PC-9 (cell line): ENCODE results near the gene KLC1. TPM values are rescaled to one million over a fixed set of nuclear protein-coding genes. Genes with fewer than 3 reads are reported as not detected.

Source experiments
- BruUV-seq: library from RNA; stranded (reverse); fragments of 400-500 nt; replicated peaks from 2 replicates; lab custom pipeline; 2021; lab: Mats Ljungman, UMichigan
- CTCF ChIA-PET: fragments of 300-600 bp; sonication (Branson Sonifier 250); formaldehyde crosslinking; loops from one replicate; lab custom pipeline; 2022; ENCODE audit warnings: antibody characterized with exemption; lab: Charles Lee
- POLR2A ChIA-PET: fragments of 300-600 bp; sonication (Branson Sonifier 250); formaldehyde crosslinking; loops from one replicate; lab custom pipeline; 2022; ENCODE audit warnings: antibody characterized with exemption; ENCODE audit not compliant: unreplicated experiment; lab: Charles Lee
- DNase-seq, 2 experiments: peaks; one replicate each; pipeline versions ENCODE4 v3.0.0 to v3.0.0-alpha.2; 2015 to 2022; ENCODE audit warnings: mixed read lengths in 1 of 2
- H2AFZ ChIP-seq: fragments of 200-600 bp; sonication (generic); 2 replicates; pipeline ENCODE4 v1.8.1; 2017; ENCODE audit warnings: antibody characterized with exemption
- H3F3A ChIP-seq: fragments of 200-600 bp; sonication (generic); 2 replicates; pipeline ENCODE4 v1.8.1; 2017; ENCODE audit warnings: antibody characterized with exemption, mild to moderate bottlenecking, low read depth; ENCODE audit not compliant: insufficient read depth
- H3K27ac ChIP-seq: fragments of 200-600 bp; sonication (generic); 2 replicates; pipeline ENCODE4 v1.6.1; 2016; ENCODE audit warnings: mixed run types
- H3K27me3 ChIP-seq: fragments of 200-600 bp; sonication (generic); 2 replicates; pipeline ENCODE4 v1.6.1; 2016; ENCODE audit warnings: low read depth, mixed run types; ENCODE audit not compliant: insufficient read depth
- H3K36me3 ChIP-seq: fragments of 200-600 bp; sonication (generic); 2 replicates; pipeline ENCODE4 v1.6.1; 2016; ENCODE audit warnings: low read depth, mixed run types
- H3K4me1 ChIP-seq: fragments of 200-600 bp; sonication (generic); replicated peaks from 2 replicates; pipeline ENCODE4 v1.6.1; 2016; ENCODE audit warnings: mixed run types; ENCODE audit not compliant: insufficient read depth
- H3K4me2 ChIP-seq: fragments of 200-600 bp; sonication (generic); 2 replicates; pipeline ENCODE4 v1.6.1; 2017; ENCODE audit warnings: mixed run types
- H3K4me3 ChIP-seq: fragments of 200-600 bp; sonication (generic); 2 replicates; pipeline ENCODE4 v1.6.1; 2016; ENCODE audit warnings: mixed run types
- H3K79me2 ChIP-seq: fragments of 200-600 bp; sonication (generic); 2 replicates; pipeline ENCODE4 v1.6.1; 2017; ENCODE audit warnings: low read depth, mixed run types
- H3K9me2 ChIP-seq: fragments of 200-600 bp; sonication (generic); 2 replicates; pipeline ENCODE4 v1.8.1; 2017; ENCODE audit warnings: mild to moderate bottlenecking; ENCODE audit not compliant: insufficient read depth
- H3K9me3 ChIP-seq: fragments of 200-600 bp; sonication (generic); 2 replicates; pipeline ENCODE4 v1.8.1; 2016; ENCODE audit warnings: low read depth; ENCODE audit not compliant: insufficient read depth
- H4K20me1 ChIP-seq: fragments of 200-600 bp; sonication (generic); 2 replicates; pipeline ENCODE4 v1.8.1; 2017; ENCODE audit not compliant: insufficient read depth
- EZH2 ChIP-seq: fragments of 200-600 bp; sonication (generic); IDR thresholded peaks from 2 replicates; pipeline ENCODE4 v1.8.0; 2017; ENCODE audit warnings: antibody characterized with exemption, low read depth
- intact Hi-C: fragments of 100-400 bp; cut with micrococcal nuclease; formaldehyde crosslinking; loops from one replicate; pipeline ENCODE4 v1.10.0; 2022; ENCODE audit not compliant: unreplicated experiment
- total RNA-seq: library from RNA; stranded (reverse); gene quantifications from 2 replicates; pipeline ENCODE4 v1.2.3, GENCODE V29; 2021
- TF ChIP-seq, protein P1 (sequence below): fragments of 200-600 bp; sonication (generic); conservative IDR thresholded peaks from 2 replicates; pipeline ENCODE4 v1.6.1; 2017; ENCODE audit warnings: mixed run types, antibody characterized with exemption, mild to moderate bottlenecking, moderate library complexity

Gene KLC1
- total RNA-seq, 1 experiment from 2014 or later: 254 TPM

- Histone ChIP-seq H3K27ac (peak overlapping the region; percentile 56), H3K27me3 (no peaks in the 10 kb centered on the region), H3F3A (peaks cover 53% of the 10 kb centered on the region), H4K20me1 (no peaks in the 10 kb centered on the region), H3K36me3 (no peaks in the 10 kb centered on the region), H3K9me3 (no peaks in the 10 kb centered on the region), H3K9me2 (no peaks in the 10 kb centered on the region), H3K4me2 (peak overlapping the region; percentile 96), H3K79me2 (peaks cover 4% of the 10 kb centered on the region), H2AFZ (no peak overlapping the region), H3K4me1 (peaks cover 46% of the 10 kb centered on the region), H3K4me3 (no peak overlapping the region)
- ChIA-PET POLR2A (interaction anchor here (0.6 kb wide), 1 partner anchor 109 kb away, joined by 3 read pairs; no protein-coding TSS in a partner anchor), CTCF (interaction anchor here (0.7 kb wide), 1 partner anchor 8 kb away, joined by 5 read pairs; no protein-coding TSS in a partner anchor)
- TF ChIP-seq, protein P1, sequence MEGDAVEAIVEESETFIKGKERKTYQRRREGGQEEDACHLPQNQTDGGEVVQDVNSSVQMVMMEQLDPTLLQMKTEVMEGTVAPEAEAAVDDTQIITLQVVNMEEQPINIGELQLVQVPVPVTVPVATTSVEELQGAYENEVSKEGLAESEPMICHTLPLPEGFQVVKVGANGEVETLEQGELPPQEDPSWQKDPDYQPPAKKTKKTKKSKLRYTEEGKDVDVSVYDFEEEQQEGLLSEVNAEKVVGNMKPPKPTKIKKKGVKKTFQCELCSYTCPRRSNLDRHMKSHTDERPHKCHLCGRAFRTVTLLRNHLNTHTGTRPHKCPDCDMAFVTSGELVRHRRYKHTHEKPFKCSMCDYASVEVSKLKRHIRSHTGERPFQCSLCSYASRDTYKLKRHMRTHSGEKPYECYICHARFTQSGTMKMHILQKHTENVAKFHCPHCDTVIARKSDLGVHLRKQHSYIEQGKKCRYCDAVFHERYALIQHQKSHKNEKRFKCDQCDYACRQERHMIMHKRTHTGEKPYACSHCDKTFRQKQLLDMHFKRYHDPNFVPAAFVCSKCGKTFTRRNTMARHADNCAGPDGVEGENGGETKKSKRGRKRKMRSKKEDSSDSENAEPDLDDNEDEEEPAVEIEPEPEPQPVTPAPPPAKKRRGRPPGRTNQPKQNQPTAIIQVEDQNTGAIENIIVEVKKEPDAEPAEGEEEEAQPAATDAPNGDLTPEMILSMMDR: no peak
- no peak for TF ChIP-seq EZH2
- no TSS peak for BruUV-seq
- intact Hi-C loops: loop anchor here (2.0 kb wide), 1 partner anchor 417 kb away; no protein-coding TSS in a partner anchor
- DNase-seq: no peak
Observed at GRCh38 chr14:103623883-103624482, 5.0 kb upstream of the KLC1 start.

GRCh38 chr14:103624860-103625259 is 4.2 kb upstream of the KLC1 start:
- peak overlapping the region; percentile 56 for H3K27ac ChIP-seq
- intact Hi-C loops: loop anchor here (1.0 to 2.0 kb wide), 3 partner anchors 31 to 418 kb away; no protein-coding TSS in a partner anchor
- no peaks in the 10 kb centered on the region for H3K9me3 ChIP-seq
- no TSS peak for BruUV-seq
- H3K79me2 ChIP-seq: peaks cover 12% of the 10 kb centered on the region
- peaks cover 53% of the 10 kb centered on the region for H3F3A ChIP-seq
- no peaks in the 10 kb centered on the region for H3K9me2 ChIP-seq
- no peaks in the 10 kb centered on the region for H3K36me3 ChIP-seq
- ChIA-PET CTCF (no interaction called here), POLR2A (no interaction called here)
- peaks cover 46% of the 10 kb centered on the region for H3K4me1 ChIP-seq
- H2AFZ ChIP-seq: no peak overlapping the region
- peaks cover under 1% of the 10 kb centered on the region for H4K20me1 ChIP-seq
- no peaks in the 10 kb centered on the region for H3K27me3 ChIP-seq
- no peak overlapping the region for H3K4me3 ChIP-seq
- peak overlapping the region; percentile 96 for H3K4me2 ChIP-seq
- TF ChIP-seq EZH2: no peak
- TF ChIP-seq, protein P1: no peak
- peak; percentile 96 to 99 for DNase-seq

GRCh38 chr14:103625356-103626095 is 3.5 kb upstream of the KLC1 start:
- no peaks in the 10 kb centered on the region for H3K27me3 ChIP-seq
- POLR2A ChIA-PET: interaction anchor here (0.6 kb wide), 1 partner anchor 68 kb away, joined by 4 read pairs; no protein-coding TSS in a partner anchor
- no peak overlapping the region for H3K4me3 ChIP-seq
- no TSS peak for BruUV-seq
- no peak for DNase-seq
- H3F3A ChIP-seq: peaks cover 50% of the 10 kb centered on the region
- CTCF ChIA-PET: no interaction called here
- H3K9me2 ChIP-seq: no peaks in the 10 kb centered on the region
- intact Hi-C loops: loop anchor here (1.0 to 2.0 kb wide), 3 partner anchors 31 to 419 kb away; no protein-coding TSS in a partner anchor
- H3K4me1 ChIP-seq: peaks cover 52% of the 10 kb centered on the region
- peaks cover 19% of the 10 kb centered on the region for H3K79me2 ChIP-seq
- TF ChIP-seq, protein P1: no peak
- TF ChIP-seq EZH2: no peak
- H2AFZ ChIP-seq: no peak overlapping the region
- H3K36me3 ChIP-seq: no peaks in the 10 kb centered on the region
- no peaks in the 10 kb centered on the region for H3K9me3 ChIP-seq
- H3K27ac ChIP-seq: peak overlapping the region; percentile 33
- H3K4me2 ChIP-seq: peak overlapping the region; percentile 96
- H4K20me1 ChIP-seq: peaks cover 8% of the 10 kb centered on the region
